HepG2 (cell line): Measurements from ENCODE around the gene BCL2L1. TPM values are rescaled to one million over a fixed set of nuclear protein-coding genes. Genes with fewer than 3 reads are reported as not detected.

Source experiments
- DR1 ChIP-seq: sonication (generic); formaldehyde crosslinking; IDR thresholded peaks from 2 replicates; pipeline ENCODE4 v1.8.0; 2021; ENCODE audit warnings: mild to moderate bottlenecking, missing genetic modification reagents, inconsistent platforms
- FOSL2 ChIP-seq: sonication (generic); formaldehyde crosslinking; IDR thresholded peaks from 2 replicates; pipeline ENCODE4 v1.4.0; 2020; ENCODE audit warnings: missing genetic modification reagents
- HMG20B ChIP-seq: conservative IDR thresholded peaks from 2 replicates; pipeline ENCODE4 v1.6.1; 2016; ENCODE audit warnings: missing genetic modification reagents, missing compliant biosample characterization
- HNRNPK ChIP-seq: fragments of 200-400 bp; formaldehyde crosslinking; IDR thresholded peaks from 2 replicates; pipeline ENCODE4 v1.6.1; 2018; ENCODE audit warnings: low read length, low read depth, moderate library complexity, mild to moderate bottlenecking; ENCODE audit not compliant: poor library complexity, severe bottlenecking
- PAF1 ChIP-seq: IDR thresholded peaks from 2 replicates; pipeline ENCODE4 v1.6.1; 2016; ENCODE audit warnings: missing genetic modification reagents, missing compliant biosample characterization
- POLR2AphosphoS2 ChIP-seq: IDR thresholded peaks from 2 replicates; pipeline ENCODE4 v1.6.1; 2011; ENCODE audit warnings: low read depth, low read length, improper control_type of control experiment
- RAD51 ChIP-seq: fragments of 450-650 bp; IDR thresholded peaks from 2 replicates; pipeline ENCODE4 v1.6.1; 2016; ENCODE audit warnings: borderline replicate concordance
- RBFOX2 ChIP-seq: fragments of 200-400 bp; formaldehyde crosslinking; IDR thresholded peaks from 2 replicates; pipeline ENCODE4 v1.6.1; 2017; ENCODE audit warnings: low read depth, mild to moderate bottlenecking, low read length
- RELA ChIP-seq: sonication (generic); formaldehyde crosslinking; IDR thresholded peaks from 2 replicates; pipeline ENCODE4 v1.4.0; 2020; ENCODE audit warnings: missing genetic modification reagents
- SMC3 ChIP-seq: IDR thresholded peaks from 2 replicates; pipeline ENCODE4 v1.6.1; 2011; ENCODE audit warnings: low read length, improper control_type of control experiment
- TFDP1 ChIP-seq: IDR thresholded peaks from 2 replicates; pipeline ENCODE4 v1.6.1; 2016; ENCODE audit warnings: missing compliant biosample characterization, missing genetic modification reagents, borderline replicate concordance
- ZBTB21 ChIP-seq: sonication (generic); formaldehyde crosslinking; IDR thresholded peaks from 2 replicates; pipeline ENCODE4 v1.4.0; 2020; ENCODE audit warnings: missing genetic modification reagents
- ZBTB25 ChIP-seq: IDR thresholded peaks from 2 replicates; pipeline ENCODE4 v1.6.1; 2018; ENCODE audit warnings: missing genetic modification reagents
- ZEB1 ChIP-seq: IDR thresholded peaks from 2 replicates; pipeline ENCODE4 v1.6.1; 2012; ENCODE audit warnings: mild to moderate bottlenecking, low read depth, inconsistent platforms; ENCODE audit not compliant: insufficient replicate concordance
- ZFX ChIP-seq: sonication (generic); formaldehyde crosslinking; IDR thresholded peaks from 2 replicates; pipeline ENCODE4 v1.4.0; 2020; ENCODE audit warnings: mild to moderate bottlenecking, low read depth, missing genetic modification reagents, moderate library complexity
- ZIK1 ChIP-seq: sonication (generic); formaldehyde crosslinking; IDR thresholded peaks from 2 replicates; pipeline ENCODE4 v1.5.0; 2020; ENCODE audit warnings: mild to moderate bottlenecking, low read depth, missing genetic modification reagents, borderline replicate concordance
- ZNF10 ChIP-seq: sonication (generic); formaldehyde crosslinking; IDR thresholded peaks from 2 replicates; pipeline ENCODE4 v1.4.0; 2020; ENCODE audit warnings: mild to moderate bottlenecking, low read depth, missing genetic modification reagents, borderline replicate concordance
- ZNF18 ChIP-seq: sonication (generic); formaldehyde crosslinking; IDR thresholded peaks from 2 replicates; pipeline ENCODE4 v1.8.0; 2022; ENCODE audit warnings: mild to moderate bottlenecking, missing genetic modification reagents; ENCODE audit not compliant: insufficient replicate concordance
- ZNF20 ChIP-seq: sonication (generic); formaldehyde crosslinking; IDR thresholded peaks from 2 replicates; pipeline ENCODE4 v1.4.0; 2020; ENCODE audit warnings: mild to moderate bottlenecking, moderate library complexity, missing genetic modification reagents
- ZNF230 ChIP-seq: sonication (generic); formaldehyde crosslinking; IDR thresholded peaks from 2 replicates; pipeline ENCODE4 v1.4.0; 2020; ENCODE audit warnings: mild to moderate bottlenecking, missing genetic modification reagents
- ZNF232 ChIP-seq: sonication (generic); formaldehyde crosslinking; IDR thresholded peaks from 2 replicates; pipeline ENCODE4 v1.4.0; 2020; ENCODE audit warnings: missing genetic modification reagents, borderline replicate concordance
- ZNF3 ChIP-seq: IDR thresholded peaks from 2 replicates; pipeline ENCODE4 v1.7.0; 2017; ENCODE audit warnings: inconsistent platforms
- ZNF33B ChIP-seq: sonication (generic); formaldehyde crosslinking; IDR thresholded peaks from 2 replicates; pipeline ENCODE4 v1.5.1; 2020; ENCODE audit warnings: mild to moderate bottlenecking, missing genetic modification reagents
- ZNF564 ChIP-seq: sonication (generic); formaldehyde crosslinking; IDR thresholded peaks from 2 replicates; pipeline ENCODE4 v1.8.1; 2023; ENCODE audit warnings: mild to moderate bottlenecking, missing genetic modification reagents
- ZNF597 ChIP-seq: sonication (generic); formaldehyde crosslinking; IDR thresholded peaks from 2 replicates; pipeline ENCODE4 v1.5.0; 2020; ENCODE audit warnings: missing genetic modification reagents
- ZNF674 ChIP-seq: sonication (generic); formaldehyde crosslinking; IDR thresholded peaks from 2 replicates; pipeline ENCODE4 v1.5.0; 2020; ENCODE audit warnings: low read depth, mild to moderate bottlenecking, missing genetic modification reagents
- ZNF737 ChIP-seq: sonication (generic); formaldehyde crosslinking; IDR thresholded peaks from 2 replicates; pipeline ENCODE4 v1.5.0; 2020; ENCODE audit warnings: missing genetic modification reagents, mild to moderate bottlenecking, borderline replicate concordance
- polyA plus RNA-seq, 8 experiments: library from polyadenylated mRNA; depleted of rRNA in 3 of 8; stranded (reverse) in 7 of 8; unstranded in 1 of 8; fragments of >200 nt; fragmentation: Illumina TruSeq in 4 of 8; extraction: Trizol in 4 of 8; gene quantifications; 2 replicates each; pipeline versions ENCODE4 v1.2.1 to v1.2.3, GENCODE V29; 2011 to 2016; ENCODE audit warnings: low read depth in 4 of 8, missing spikeins in 1 of 8, mixed read lengths in 1 of 8; ENCODE audit not compliant: insufficient read depth in 1 of 8
- total RNA-seq, 5 experiments: library from RNA; depleted of rRNA; stranded (reverse); fragments of >200 nt; fragmentation: Illumina TruSeq; extraction: Trizol; gene quantifications; 2 replicates each; pipeline ENCODE4 v1.2.3, GENCODE V29; 2016; ENCODE audit warnings: low read depth in 1 of 5

The BCL2L1 gene
- total and polyA plus RNA-seq, 2 of the 13 experiments (the other 11 are each of a cell fraction or from before 2014, with no cell fraction given) = 164 to 258 TPM

GRCh38 chr20:31712564-31713311 is 9.9 kb downstream of the BCL2L1 start (continued):
- TF ChIP-seq ZFX (CRISPR knock-in tag) = peak; percentile 25; the same call in 1 of the 2 replicates
- TF ChIP-seq POLR2AphosphoS2 = peak; percentile 89
- TF ChIP-seq RBFOX2 = no peak
- TF ChIP-seq ZNF10 (CRISPR knock-in tag) = no peak
- no peak for TF ChIP-seq ZIK1
- TF ChIP-seq ZNF232 (CRISPR knock-in tag) = no peak
- TF ChIP-seq ZBTB21 (CRISPR knock-in tag) = no peak
- TF ChIP-seq ZNF18 (CRISPR knock-in tag) = no peak
- TF ChIP-seq ZEB1 = peak; percentile 19
- TF ChIP-seq RELA (CRISPR knock-in tag) = no peak; the same call in 1 of the 2 replicates
- TF ChIP-seq ZNF230 (CRISPR knock-in tag) = no peak
- TF ChIP-seq ZBTB25 = no peak; the same call in 1 of the 2 replicates
- TF ChIP-seq ZNF597 (CRISPR knock-in tag) = no peak
- no peak for TF ChIP-seq ZNF737 (CRISPR knock-in tag)
- peak; percentile 88 for TF ChIP-seq FOSL2 (CRISPR knock-in tag)
- TF ChIP-seq ZNF20 (CRISPR knock-in tag) = no peak
- TF ChIP-seq ZNF33B (CRISPR knock-in tag) = no peak
- peak; percentile 77; the same call in 1 of the 2 replicates for TF ChIP-seq TFDP1 (CRISPR knock-in tag)
- 0 out of 2 replicates have a peak, but pooled peaks have one; percentile 20 for TF ChIP-seq SMC3
- no peak; the same call in 1 of the 2 replicates for TF ChIP-seq PAF1 (CRISPR knock-in tag)
- no peak for TF ChIP-seq ZNF564 (CRISPR knock-in tag)
- no peak for TF ChIP-seq ZNF674
- peak; percentile 74 for TF ChIP-seq HMG20B (CRISPR knock-in tag)
- no peak for TF ChIP-seq RAD51
- no peak for TF ChIP-seq DR1 (CRISPR knock-in tag)
- TF ChIP-seq HNRNPK = no peak
- 0 out of 2 replicates have a peak, but pooled peaks have one; percentile 36 for TF ChIP-seq ZNF3
